CD4-positive, alpha-beta T cell treated with Interleukin-6 at 100 ng/mL for 8 hours (primary cell): ENCODE results near the gene KLRD1.
"Not testable (repeated sequence)": the region's sequence is repeated elsewhere in the genome, so short reads cannot be mapped to it uniquely, and the experiment has no call there.

Experiments
- DNase-seq: peaks from one replicate; pipeline ENCODE4 v3.0.0-alpha.2; 2020; ENCODE audit warnings: mixed read lengths, low spot score

KLRD1 gene

GRCh38 chr12:10338470-10338869 lies 30.8 kb downstream of the KLRD1 start:
- not testable (repeated sequence) for DNase-seq

GRCh38 chr12:10339053-10339840 lies 31.6 kb downstream of the KLRD1 start:
- DNase-seq, result no peak

- not testable (repeated sequence) for DNase-seq
Observed at GRCh38 chr12:10340946-10341345, 33.3 kb downstream of the KLRD1 start.

- no peak for DNase-seq
Observed at GRCh38 chr12:10341892-10342509, 34.3 kb downstream of the KLRD1 start.

GRCh38 chr12:10351457-10351856 lies 43.8 kb downstream of the KLRD1 start:
- not testable (repeated sequence) for DNase-seq

- DNase-seq, result no peak
Observed at GRCh38 chr12:10354071-10354470, 46.4 kb downstream of the KLRD1 start.

- no peak for DNase-seq
Observed at GRCh38 chr12:10354502-10354901, 46.8 kb downstream of the KLRD1 start.

GRCh38 chr12:10358131-10358530 lies 50.5 kb downstream of the KLRD1 start:
- no peak for DNase-seq

GRCh38 chr12:10358969-10359368 lies 51.3 kb downstream of the KLRD1 start:
- DNase-seq, result no peak

GRCh38 chr12:10361084-10361483 lies 53.4 kb downstream of the KLRD1 start:
- no peak for DNase-seq

- DNase-seq, result no peak
Observed at GRCh38 chr12:10361622-10362021, 54.0 kb downstream of the KLRD1 start.

- DNase-seq, result no peak
Observed at GRCh38 chr12:10362325-10362724, 54.7 kb downstream of the KLRD1 start.

GRCh38 chr12:10362828-10363657 lies 55.4 kb downstream of the KLRD1 start:
- no peak for DNase-seq

GRCh38 chr12:10363658-10363913 lies 55.9 kb downstream of the KLRD1 start:
- no peak for DNase-seq

- DNase-seq, result peak; percentile 27
Observed at GRCh38 chr12:10363914-10364814, 56.5 kb downstream of the KLRD1 start.

GRCh38 chr12:10364815-10365622 lies 57.3 kb downstream of the KLRD1 start:
- DNase-seq, result peak; percentile 68

GRCh38 chr12:10365696-10366405 lies 58.2 kb downstream of the KLRD1 start:
- no peak for DNase-seq

- no peak for DNase-seq
Observed at GRCh38 chr12:10366875-10367274, 59.2 kb downstream of the KLRD1 start.

GRCh38 chr12:10367714-10368113 lies 60.0 kb downstream of the KLRD1 start:
- DNase-seq, result not testable (repeated sequence)
